ENCODE data around the gene CDC26.

DNA sequence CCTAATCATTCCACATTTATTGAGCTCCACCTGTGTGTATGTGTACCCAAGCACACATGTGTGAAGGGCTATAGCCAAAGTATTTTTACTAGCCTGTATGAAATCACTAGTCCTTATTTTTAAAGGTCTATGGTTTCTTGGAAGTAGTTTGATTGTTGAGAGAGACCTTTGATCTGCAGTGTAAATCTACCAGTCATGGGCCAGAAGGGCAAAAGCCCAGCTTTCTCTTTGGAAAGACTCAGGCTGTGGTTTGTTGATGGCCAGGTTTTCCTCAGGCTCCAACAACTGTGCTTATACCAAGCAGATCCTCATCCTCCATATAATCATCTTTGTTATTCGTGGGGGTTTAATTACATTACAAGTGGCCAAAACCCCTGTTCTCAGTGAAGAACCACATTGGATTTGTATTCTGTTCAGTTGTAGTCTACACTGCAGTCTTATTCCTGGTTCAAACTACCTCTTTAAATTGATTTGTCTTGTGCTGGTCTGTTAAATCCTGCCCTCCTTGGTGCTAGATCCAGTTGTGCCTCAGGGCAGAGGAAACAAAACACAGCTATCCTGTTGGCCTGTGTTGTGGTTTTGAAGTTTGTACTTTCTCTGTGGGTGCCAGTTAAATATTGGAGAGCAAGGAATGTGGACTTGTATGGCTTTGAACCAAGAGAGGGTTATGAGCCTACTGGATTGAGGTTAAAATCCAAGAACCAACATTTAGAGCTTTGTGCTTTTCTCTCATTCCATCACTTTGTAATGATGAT is 13.3 kb downstream of the CDC26 start:
- TF ChIP-seq CTCF (IDR thresholded peaks at IDR 0.05) (no peak), POLR2A (IDR thresholded peaks at IDR 0.05) (no peak), EP300 (IDR thresholded peaks at IDR 0.05) (no peak)

Data from tibial nerve (tissue), 4 donors.